ENCODE measurements around the gene PIGC. TPM values are rescaled to one million over a fixed set of nuclear protein-coding genes. Genes with fewer than 3 reads are reported as not detected.

Gene PIGC
- 10 to 100 TPM in 3 of 4 donors, 1 to 10 TPM in 1; 8.2 to 83.3 (median 31.3) TPM for total RNA-seq

GRCh38 chr1:172443666-172444453 lies at the start of gene PIGC:
PIGC (minus strand) TSS chr1:172444069; CDS start chr1:172442622, 1,447 bp downstream.
- H3K36me3 ChIP-seq: no peaks in the 10 kb centered on the region
- peak within 1 kb of the TSS; percentile 79 to 84 for H3K27ac ChIP-seq
- peaks cover 0 to 3% of the 10 kb centered on the region in 2 donors for H3K4me1 ChIP-seq
- peak within 1 kb of the TSS; percentile 81 to 94 for H3K4me3 ChIP-seq
- no peaks in the 10 kb centered on the region for H3K9me3 ChIP-seq
- DNase-seq: peak; percentile 88 to 90
- intact Hi-C loops (cut with DNase I; ENCODE audit: low total_unique reads): no loop called here
- H3K27me3 ChIP-seq: no peaks in the 10 kb centered on the region
- peak; percentile 80 to 90 (median 88) for TF ChIP-seq CTCF (IDR thresholded peaks at IDR 0.05)
- TF ChIP-seq POLR2A (IDR thresholded peaks at IDR 0.05): peak in 1 of 2 donors; percentile 21

GRCh38 chr1:172492421-172492820 lies 48.6 kb upstream of the PIGC start:
- no peaks in the 10 kb centered on the region for H3K27me3 ChIP-seq
- H3K9me3 ChIP-seq: no peaks in the 10 kb centered on the region
- TF ChIP-seq CTCF (IDR thresholded peaks at IDR 0.05): no peak
- no peak for TF ChIP-seq POLR2A (IDR thresholded peaks at IDR 0.05)
- H3K4me3 ChIP-seq: no peak overlapping the region
- intact Hi-C loops (cut with DNase I; ENCODE audit: low total_unique reads): no loop called here
- H3K36me3 ChIP-seq: no peaks in the 10 kb centered on the region
- DNase-seq: no peak
- H3K27ac ChIP-seq: no peak overlapping the region
- no peaks in the 10 kb centered on the region for H3K4me1 ChIP-seq

GRCh38 chr1:172489847-172490246 lies 46.0 kb upstream of the PIGC start:
- no peaks in the 10 kb centered on the region for H3K9me3 ChIP-seq

GRCh38 chr1:172488393-172488792 lies 44.5 kb upstream of the PIGC start:
- intact Hi-C loops (cut with DNase I; ENCODE audit: low total_unique reads): no loop called here
- TF ChIP-seq POLR2A (IDR thresholded peaks at IDR 0.05) (no peak), CTCF (IDR thresholded peaks at IDR 0.05) (no peak)

More at GRCh38 chr1:172489847-172490246, 46.0 kb upstream of the PIGC start:
- H3K27ac ChIP-seq: no peak overlapping the region
- H3K4me3 ChIP-seq: no peak overlapping the region
- H3K36me3 ChIP-seq: no peaks in the 10 kb centered on the region
- no peak for TF ChIP-seq POLR2A (IDR thresholded peaks at IDR 0.05)
- no peak for TF ChIP-seq CTCF (IDR thresholded peaks at IDR 0.05)
- DNase-seq: no peak
- H3K4me1 ChIP-seq: no peaks in the 10 kb centered on the region
- H3K27me3 ChIP-seq: no peaks in the 10 kb centered on the region
- intact Hi-C loops (cut with DNase I; ENCODE audit: low total_unique reads): no loop called here

GRCh38 chr1:172487550-172487949 lies 43.7 kb upstream of the PIGC start:
- Histone ChIP-seq H3K27ac (no peak overlapping the region), H3K9me3 (no peaks in the 10 kb centered on the region), H3K27me3 (no peaks in the 10 kb centered on the region), H3K4me1 (no peaks in the 10 kb centered on the region), H3K36me3 (no peaks in the 10 kb centered on the region), H3K4me3 (no peak overlapping the region)
- DNase-seq: no peak
- intact Hi-C loops (cut with DNase I; ENCODE audit: low total_unique reads): no loop called here
- TF ChIP-seq POLR2A (IDR thresholded peaks at IDR 0.05): no peak
- TF ChIP-seq CTCF (IDR thresholded peaks at IDR 0.05): no peak

More at GRCh38 chr1:172488393-172488792, 44.5 kb upstream of the PIGC start:
- Histone ChIP-seq H3K36me3 (no peaks in the 10 kb centered on the region), H3K4me3 (no peak overlapping the region), H3K27ac (no peak overlapping the region), H3K27me3 (no peaks in the 10 kb centered on the region), H3K4me1 (no peaks in the 10 kb centered on the region), H3K9me3 (no peaks in the 10 kb centered on the region)
- no peak for DNase-seq

All from uterus (tissue), 4 donors.